DMS 273 (cell line): ENCODE data around the gene KCNG2.
"Not testable (repeated sequence)": the region's sequence is repeated elsewhere in the genome, so short reads cannot be mapped to it uniquely, and the experiment has no call there.

Experiments
- DNase-seq: peaks from one replicate; lab custom pipeline; 2025; ENCODE audit not compliant: unreplicated experiment; lab: John Stamatoyannopoulos, UW

Gene KCNG2

GRCh38 chr18:79849328-79850207 is 51.8 kb downstream of the KCNG2 start:
- DNase-seq, result no peak

- no peak for DNase-seq
Measured at GRCh38 chr18:79850731-79851130, 53.0 kb downstream of the KCNG2 start.

DNA sequence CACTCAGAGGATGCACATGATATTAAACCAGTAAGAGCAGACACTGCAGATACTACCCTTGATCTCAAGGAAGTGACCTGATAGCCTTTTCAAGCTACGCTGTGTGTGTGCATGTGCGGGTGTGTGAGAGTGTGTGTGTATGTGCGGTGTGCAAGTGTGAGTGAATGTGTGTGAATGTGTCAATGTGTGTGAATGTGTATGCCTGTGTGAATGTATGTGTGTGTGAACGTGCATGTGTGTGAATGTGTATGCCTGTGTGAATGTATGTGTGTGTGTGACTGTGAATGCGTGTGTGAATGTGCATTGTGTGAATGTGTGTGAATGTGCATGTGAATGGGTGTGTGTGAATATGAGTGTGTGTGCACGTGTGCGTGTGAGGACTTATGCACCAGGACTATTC is 53.8 kb downstream of the KCNG2 start:
- no peak for DNase-seq

DNA sequence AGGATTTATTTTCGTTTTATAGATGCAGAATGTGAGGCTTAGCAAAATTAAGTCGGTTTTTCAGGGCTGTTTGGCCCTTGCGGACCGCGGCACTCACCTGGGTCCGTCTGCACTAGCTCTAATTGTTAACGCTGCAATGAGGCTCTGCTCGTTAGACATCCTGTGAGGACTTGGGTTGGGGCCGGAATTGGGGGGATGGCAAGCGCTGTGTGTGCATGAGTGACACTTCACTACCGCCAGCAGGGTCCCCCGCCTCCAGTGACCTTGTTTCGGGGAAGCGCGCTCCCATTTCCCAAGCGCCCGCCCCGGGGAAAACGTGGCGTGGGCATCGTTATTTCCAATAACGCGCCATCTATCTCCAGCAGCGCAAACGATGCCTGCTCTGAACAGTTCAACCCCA is 54.2 kb downstream of the KCNG2 start:
- DNase-seq, result no peak

DNA sequence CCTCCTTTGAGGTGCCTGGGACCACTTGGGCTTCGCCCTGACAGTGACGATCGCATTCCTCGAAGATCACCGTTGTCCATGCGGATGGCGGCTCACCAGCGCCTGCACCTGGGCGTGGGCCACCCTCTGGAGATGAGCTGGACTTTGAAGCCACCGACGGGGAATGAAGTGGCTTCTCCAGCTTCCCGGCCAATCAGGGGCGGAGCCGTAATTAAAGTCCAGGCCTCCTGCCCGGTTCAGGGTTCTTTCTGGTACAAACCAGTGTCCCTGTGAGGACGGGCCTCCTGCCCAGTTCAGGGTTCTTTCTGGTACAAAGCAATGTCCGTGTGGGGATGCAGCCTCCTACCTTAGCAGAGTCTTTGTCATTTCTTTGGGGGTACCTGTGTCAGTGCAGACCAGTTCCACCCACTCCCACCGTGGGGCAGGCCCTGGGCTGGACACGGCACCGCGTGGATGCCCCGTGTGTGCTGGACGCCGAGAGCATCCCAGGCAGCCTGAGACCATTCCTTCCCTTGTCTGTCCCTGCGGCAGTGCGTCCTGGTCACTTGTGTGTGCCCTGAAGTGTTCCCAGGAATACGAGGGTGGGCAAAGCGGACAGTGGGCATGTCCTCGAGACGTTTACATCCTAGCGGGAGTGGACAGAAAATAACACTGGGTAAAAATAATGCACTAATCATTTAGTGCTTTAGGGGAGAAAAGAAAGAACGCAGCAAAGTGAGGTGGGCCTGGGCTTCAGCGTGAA is 55.0 kb downstream of the KCNG2 start:
- DNase-seq, result no peak

DNA sequence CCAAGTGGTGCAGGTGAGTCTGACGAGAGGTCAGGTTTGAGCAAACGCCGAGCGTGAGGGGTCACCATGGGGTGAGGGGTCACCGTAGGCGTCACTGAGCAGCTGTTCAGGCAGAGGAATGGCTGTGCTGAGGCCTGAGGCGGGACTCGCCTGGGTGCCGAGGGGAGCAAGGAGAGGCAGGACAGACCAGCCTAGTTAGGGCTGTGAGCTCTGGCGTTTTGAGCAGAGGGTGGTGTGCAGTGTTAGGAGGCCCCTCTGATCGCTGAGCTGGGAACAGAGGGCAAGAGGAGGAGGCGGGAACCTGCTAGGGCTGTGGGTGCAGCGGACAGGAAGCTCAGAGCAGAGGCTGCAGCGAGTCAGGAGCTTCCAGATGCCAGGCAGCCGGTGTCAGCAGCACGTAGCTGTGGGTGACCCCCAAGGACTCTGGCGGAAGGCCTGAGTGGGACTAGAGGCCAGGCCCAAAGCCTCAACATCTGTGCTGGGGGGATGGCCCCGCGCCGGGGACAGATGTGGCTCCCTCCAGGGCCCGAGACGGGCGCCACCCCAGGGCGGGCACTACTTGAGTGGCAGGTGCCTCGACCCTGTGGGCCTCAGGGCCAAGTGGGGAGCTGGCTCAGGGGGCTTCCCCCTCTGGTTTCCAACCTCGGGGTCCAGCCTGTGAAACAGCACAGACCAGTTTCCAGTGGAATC is 55.7 kb downstream of the KCNG2 start:
- no peak for DNase-seq

GRCh38 chr18:79853993-79854364 is 56.2 kb downstream of the KCNG2 start:
- no peak for DNase-seq

GRCh38 chr18:79855147-79855933 is 57.6 kb downstream of the KCNG2 start:
- no peak for DNase-seq

DNA sequence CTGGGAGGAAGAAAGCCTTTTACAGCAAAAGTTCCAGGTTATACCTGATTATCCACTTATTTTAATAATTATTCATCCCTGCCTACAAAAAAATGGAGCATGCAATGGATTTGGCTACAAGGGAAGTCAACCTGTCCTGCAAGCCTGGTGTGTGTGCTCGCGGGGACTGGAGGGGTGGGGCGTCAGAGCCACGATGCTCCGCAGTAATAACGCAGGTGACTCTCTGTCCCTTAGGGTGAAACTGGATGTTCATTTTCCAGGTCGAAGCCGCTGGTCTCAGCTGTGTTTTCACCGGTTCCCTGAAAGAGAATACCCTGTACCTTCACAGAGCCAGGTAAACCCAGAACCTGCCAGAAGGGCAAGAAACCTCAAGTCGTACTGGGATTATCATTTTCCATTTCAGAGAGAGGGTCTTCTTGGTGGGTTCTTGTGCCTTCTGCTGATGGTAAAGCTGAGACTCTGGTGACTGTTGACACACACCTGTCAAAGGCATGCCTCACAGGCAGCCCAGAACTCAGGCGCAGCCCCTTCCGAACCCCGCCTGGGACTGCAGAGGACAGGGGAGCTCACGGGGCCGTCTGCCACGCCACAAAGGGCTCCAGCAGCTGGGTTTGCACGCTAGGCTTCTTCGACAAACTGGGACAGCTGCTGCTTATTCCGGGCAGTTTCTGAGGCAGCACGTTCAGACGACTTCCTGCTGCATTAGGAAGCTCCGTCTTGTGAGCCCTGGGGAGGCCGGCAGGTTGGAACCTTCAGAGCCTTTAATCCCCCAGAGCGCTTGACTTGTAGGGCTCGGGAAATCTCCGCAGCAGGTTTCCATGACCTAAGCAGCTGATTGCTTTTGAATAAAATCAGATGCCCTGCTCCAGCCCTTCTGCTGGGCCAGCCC is 58.6 kb downstream of the KCNG2 start:
- peak; percentile 92 for DNase-seq

- peak; percentile 74 for DNase-seq
Measured at GRCh38 chr18:79857082-79857671, 59.4 kb downstream of the KCNG2 start.

GRCh38 chr18:79859314-79859713 is 61.6 kb downstream of the KCNG2 start:
- no peak for DNase-seq

DNA sequence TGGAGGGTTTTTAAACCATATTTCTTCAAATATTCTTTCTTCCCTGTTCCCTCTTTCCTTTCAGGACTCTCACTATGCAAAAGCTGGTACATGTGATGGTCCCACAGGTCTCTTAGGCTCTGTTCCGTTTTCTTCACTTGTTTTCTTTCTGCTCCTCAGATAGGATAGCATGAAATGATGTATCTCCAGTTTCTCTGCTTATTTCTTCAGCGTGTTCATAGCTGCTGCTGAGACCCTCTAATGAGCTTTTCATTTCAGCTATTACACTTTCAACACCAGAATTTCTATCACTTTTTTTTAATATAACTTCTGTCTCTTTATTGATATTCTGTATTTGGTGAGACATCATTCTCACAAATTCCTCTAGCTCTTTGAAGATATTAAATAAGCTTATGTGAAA is 63.9 kb downstream of the KCNG2 start:
- no peak for DNase-seq

DNA sequence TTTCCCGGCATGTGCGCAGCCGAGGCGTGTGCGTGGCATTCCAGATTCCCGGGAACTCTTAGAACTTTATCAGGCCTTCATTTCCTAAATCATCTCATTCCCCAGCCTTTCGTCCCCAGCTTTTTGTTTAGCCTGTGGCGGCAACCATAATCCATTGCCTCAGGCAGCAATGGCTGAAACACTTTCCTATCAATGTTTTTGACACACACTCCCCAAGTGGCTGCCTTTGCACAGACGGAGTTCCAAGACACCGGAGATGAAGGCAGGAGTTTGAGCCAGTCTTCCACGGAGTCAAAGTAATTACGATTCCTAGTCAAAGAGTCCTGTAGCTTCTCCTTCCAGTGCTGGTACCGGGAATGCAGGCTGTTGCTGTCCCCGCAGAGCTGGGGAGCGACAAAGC is 64.8 kb downstream of the KCNG2 start:
- DNase-seq, result no peak

GRCh38 chr18:79863161-79864005 is 65.6 kb downstream of the KCNG2 start:
- DNase-seq, result no peak

DNA sequence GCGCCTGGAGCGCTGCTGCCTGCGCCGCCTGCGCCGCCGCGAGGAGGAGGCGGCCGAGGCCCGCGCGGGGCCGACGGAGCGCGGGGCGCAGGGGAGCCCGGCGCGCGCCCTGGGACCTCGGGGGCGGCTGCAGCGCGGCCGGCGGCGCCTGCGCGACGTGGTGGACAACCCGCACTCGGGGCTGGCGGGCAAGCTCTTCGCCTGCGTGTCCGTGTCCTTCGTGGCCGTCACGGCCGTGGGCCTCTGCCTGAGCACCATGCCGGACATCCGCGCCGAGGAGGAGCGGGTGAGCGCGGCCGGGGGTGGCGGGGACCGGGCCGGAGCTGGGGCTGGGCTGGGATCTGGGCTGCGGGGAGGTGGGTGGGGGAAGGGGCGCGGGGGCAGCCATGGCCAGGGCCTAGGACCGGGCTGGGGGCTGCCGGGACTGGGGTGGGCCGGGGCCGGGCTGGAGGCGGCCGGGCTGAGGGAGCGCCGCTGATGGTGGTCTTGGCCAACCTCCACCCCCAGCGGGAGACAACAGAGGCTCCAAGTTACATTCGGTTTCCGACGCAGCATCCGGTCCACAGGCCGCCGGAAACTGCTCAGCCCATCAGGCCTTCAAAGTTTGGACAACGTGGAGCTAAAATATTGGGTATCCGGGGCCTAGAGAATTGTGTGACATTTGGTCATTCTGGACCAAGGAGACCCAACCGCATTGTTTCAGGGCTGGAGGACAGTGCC is 66.4 kb downstream of the KCNG2 start:
- no peak for DNase-seq

GRCh38 chr18:79864955-79865354 is 67.2 kb downstream of the KCNG2 start:
- not testable (repeated sequence) for DNase-seq

- DNase-seq, result not testable (repeated sequence)
Measured at GRCh38 chr18:79865951-79866350, 68.2 kb downstream of the KCNG2 start.
